ENCODE data around the gene BCAS1. TPM values are rescaled to one million over a fixed set of nuclear protein-coding genes. Genes with fewer than 3 reads are reported as not detected.

BCAS1 gene
- total RNA-seq, 2 experiments from 2014 or later: 0.07 to 0.17 TPM

DNA sequence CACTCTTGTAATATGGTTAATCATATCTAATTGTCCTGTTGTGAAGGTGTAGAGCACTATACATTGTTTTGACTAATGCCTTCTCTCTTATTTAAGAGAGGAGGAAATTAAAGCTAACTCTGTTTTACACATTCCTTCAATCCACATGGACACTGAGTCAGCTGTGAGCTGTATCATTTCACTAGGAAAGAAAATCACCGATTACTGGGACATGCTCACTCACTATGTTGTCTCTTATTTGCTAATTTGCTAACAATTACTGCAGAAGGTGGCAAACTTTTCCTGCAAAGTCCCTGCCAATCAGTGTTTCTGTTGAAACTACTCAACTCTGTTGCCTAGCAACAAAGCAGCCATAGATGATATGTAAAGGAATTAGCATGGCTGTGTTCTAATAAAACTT lies 98.2 kb downstream of the BCAS1 start:
- no peak for DNase-seq
- POLR2A ChIA-PET: no interaction called here

DNA sequence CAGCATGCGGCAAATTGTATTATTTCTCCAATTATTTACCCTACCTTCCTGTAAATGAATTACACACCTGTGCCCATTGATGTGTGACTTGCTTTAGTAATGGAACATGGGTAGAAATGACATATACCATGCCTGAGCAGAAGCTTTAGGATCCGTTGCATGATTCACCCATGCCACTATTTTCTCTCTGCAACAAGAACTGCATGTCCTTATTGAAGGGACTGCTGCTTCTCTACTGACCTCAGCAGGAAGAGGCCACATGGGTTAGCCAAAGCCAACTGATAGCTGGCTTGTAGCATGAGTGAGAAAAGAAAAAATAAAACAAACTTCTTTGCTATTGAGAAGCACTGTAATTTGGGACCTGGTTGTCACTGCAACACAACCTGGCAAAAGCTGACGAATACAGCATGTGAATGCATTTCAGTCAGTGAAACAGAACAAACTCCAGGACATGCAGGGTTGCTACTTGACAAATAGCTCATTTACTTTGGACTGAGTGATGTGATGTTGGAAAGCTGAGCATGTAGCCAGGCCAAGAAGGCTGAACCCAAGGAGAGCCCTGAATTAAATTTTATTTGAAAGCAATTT lies 99.2 kb downstream of the BCAS1 start:
- CTCF ChIA-PET: interaction anchor here (1.0 kb wide), 1 partner anchor 89 kb away, joined by 3 read pairs; no protein-coding TSS in a partner anchor

More for the DNA sequence above, 98.2 kb downstream of the BCAS1 start:
- no peaks in the 10 kb centered on the region for H3K4me1 Mint-ChIP-seq (ENCODE audit: low read depth)
- intact Hi-C loops (cut with micrococcal nuclease): no loop called here
- H3K27ac Mint-ChIP-seq: no peak overlapping the region
- CTCF ChIA-PET: interaction anchor here (0.5 kb wide), 1 partner anchor 90 kb away, joined by 4 read pairs; no protein-coding TSS in a partner anchor
- H3K27me3 Mint-ChIP-seq: no peaks in the 10 kb centered on the region
- H3K9me3 Mint-ChIP-seq: peaks cover 10% of the 10 kb centered on the region
- H3K4me3 Mint-ChIP-seq: no peak overlapping the region
- no peaks in the 10 kb centered on the region for H3K36me3 Mint-ChIP-seq

DNA sequence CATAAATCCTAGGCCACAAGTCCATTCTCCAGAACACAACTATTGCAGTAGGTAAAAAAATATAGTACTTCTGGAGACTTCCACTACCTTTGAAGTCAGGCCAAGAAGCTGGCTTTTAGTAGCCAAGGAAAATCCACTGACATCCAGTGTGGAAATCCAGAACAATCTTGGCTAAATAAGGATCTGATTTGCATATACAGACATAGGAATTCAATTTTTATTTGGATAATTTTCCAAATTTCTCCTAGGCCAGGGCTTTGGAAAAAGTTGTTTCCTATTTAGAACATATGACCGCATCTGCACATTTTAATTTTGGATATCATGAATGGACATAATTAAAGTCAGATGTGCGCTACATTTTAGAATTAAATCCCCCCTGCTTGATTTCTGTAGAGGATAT lies 100.2 kb downstream of the BCAS1 start:
- CTCF ChIA-PET: interaction anchor here (0.6 kb wide), 1 partner anchor 55 kb away, joined by 8 read pairs; no protein-coding TSS in a partner anchor
- H3K4me1 Mint-ChIP-seq (ENCODE audit: low read depth): no peaks in the 10 kb centered on the region
- DNase-seq: no peak

More for the DNA sequence above, 99.2 kb downstream of the BCAS1 start:
- Mint-ChIP-seq H3K27me3 (no peaks in the 10 kb centered on the region), H3K4me3 (no peak overlapping the region), H3K27ac (no peak overlapping the region), H3K9me3 (peaks cover 3% of the 10 kb centered on the region), H3K36me3 (no peaks in the 10 kb centered on the region), H3K4me1 (ENCODE audit: low read depth) (no peaks in the 10 kb centered on the region)
- intact Hi-C loops (cut with micrococcal nuclease): no loop called here
- POLR2A ChIA-PET: no interaction called here
- DNase-seq: no peak

DNA sequence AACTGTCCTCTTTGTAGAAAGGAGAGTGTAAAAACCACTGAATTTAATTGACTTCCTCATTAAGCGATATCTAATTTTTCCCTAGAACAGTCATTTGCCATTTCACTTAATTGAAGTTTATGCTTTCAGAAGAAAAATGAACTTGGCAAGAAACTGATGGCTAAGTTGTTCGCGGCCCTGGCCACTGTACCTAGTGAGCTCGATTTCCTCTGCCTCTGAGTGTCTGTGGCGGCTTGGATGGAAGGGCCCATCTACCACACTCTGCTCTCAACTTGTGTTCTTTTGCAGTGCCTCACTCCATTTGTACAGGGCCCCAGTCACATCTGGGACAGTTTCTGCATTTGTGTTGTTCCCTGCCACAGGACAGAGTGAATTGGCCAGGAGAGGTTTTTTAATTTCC lies 102.9 kb downstream of the BCAS1 start:
- no peak for DNase-seq
- Mint-ChIP-seq H3K4me1 (ENCODE audit: low read depth) (no peaks in the 10 kb centered on the region), H3K4me3 (no peak overlapping the region), H3K36me3 (no peaks in the 10 kb centered on the region), H3K27me3 (peaks cover 6% of the 10 kb centered on the region), H3K9me3 (no peaks in the 10 kb centered on the region), H3K27ac (no peak overlapping the region)
- CTCF ChIA-PET: interaction anchor here (0.6 kb wide), 1 partner anchor 990 kb away, joined by 3 read pairs; no protein-coding TSS in a partner anchor
- POLR2A ChIA-PET: no interaction called here
- intact Hi-C loops (cut with micrococcal nuclease): no loop called here

More for the DNA sequence above, 100.2 kb downstream of the BCAS1 start:
- H3K4me3 Mint-ChIP-seq: no peak overlapping the region
- H3K27ac Mint-ChIP-seq: no peak overlapping the region
- H3K9me3 Mint-ChIP-seq: peaks cover 3% of the 10 kb centered on the region
- H3K27me3 Mint-ChIP-seq: no peaks in the 10 kb centered on the region
- no peaks in the 10 kb centered on the region for H3K36me3 Mint-ChIP-seq
- intact Hi-C loops (cut with micrococcal nuclease): no loop called here
- POLR2A ChIA-PET: no interaction called here

DNA sequence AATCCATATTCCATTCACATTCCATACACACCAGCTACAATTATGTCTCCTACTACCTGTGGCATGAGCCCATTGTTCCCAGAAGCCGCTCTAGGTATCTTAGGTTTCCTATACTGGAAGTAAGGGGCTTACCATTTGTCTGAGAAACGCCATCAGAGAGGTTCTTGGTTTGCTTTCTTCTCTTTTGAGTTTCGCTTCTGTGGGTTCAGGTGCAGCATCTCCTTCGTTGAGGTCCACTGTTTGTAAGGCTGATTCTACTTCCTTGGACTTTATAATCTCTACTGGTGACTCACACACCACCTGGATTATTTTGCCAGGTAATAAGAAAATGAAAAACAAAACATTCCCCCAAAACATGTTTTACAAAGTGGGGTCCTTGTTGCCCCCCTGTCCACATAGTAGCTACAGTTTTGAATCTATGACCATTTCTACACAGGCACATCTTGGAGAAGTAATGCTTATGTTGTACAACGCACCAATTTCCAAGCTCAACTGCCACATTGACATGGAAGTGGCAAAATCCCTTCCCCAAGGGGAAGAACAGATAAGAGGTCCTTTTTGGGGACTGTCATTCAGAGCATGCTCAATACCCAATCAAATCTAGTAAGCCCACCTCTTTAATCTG lies 103.5 kb downstream of the BCAS1 start:
- Mint-ChIP-seq H3K36me3 (no peaks in the 10 kb centered on the region), H3K27ac (no peak overlapping the region), H3K27me3 (peaks cover 6% of the 10 kb centered on the region), H3K4me3 (no peak overlapping the region), H3K9me3 (no peaks in the 10 kb centered on the region), H3K4me1 (ENCODE audit: low read depth) (no peaks in the 10 kb centered on the region)
- intact Hi-C loops (cut with micrococcal nuclease): no loop called here
- POLR2A ChIA-PET: no interaction called here
- no peak for DNase-seq
- CTCF ChIA-PET: no interaction called here

DNA sequence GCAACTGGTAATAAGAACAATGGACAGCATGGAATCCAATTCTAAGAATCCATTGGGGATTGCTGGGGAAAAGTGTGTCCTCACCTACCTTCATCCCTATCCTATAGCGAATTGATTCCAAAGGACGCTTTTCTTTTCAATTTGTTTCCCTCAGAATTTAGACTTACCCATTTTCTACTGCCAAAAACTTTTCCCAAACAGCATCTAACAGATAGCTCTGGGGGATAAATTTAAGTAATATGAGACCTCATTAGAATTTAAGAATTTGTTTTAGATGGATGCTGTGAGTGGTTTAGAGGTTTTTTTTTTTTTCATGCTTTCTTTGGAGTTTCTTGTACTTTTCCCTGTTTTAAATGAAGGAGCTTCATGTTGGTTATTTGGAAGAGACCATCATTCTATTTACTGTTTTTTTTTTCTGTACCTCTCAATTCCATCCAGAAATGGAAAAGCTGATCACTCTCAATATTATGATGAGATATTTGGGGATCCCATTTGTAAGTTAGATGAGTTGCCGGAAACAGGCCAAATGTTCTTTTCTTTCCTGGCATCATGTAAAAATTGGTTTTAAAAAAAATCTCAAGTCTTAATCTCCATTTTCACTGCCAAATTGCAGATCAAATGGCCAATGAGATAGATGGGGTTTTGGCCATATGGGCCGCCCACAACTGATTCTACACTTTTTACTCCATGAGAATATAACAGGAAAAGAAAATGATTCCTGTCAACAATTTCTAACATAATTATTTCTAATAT lies 105.7 kb downstream of the BCAS1 start:
- no peak for DNase-seq
- ChIA-PET CTCF (no interaction called here), POLR2A (no interaction called here)
- Mint-ChIP-seq H3K4me1 (ENCODE audit: low read depth) (no peaks in the 10 kb centered on the region), H3K4me3 (no peak overlapping the region), H3K36me3 (no peaks in the 10 kb centered on the region), H3K9me3 (no peaks in the 10 kb centered on the region), H3K27ac (no peak overlapping the region), H3K27me3 (peaks cover 10% of the 10 kb centered on the region)
- intact Hi-C loops (cut with micrococcal nuclease): no loop called here

DNA sequence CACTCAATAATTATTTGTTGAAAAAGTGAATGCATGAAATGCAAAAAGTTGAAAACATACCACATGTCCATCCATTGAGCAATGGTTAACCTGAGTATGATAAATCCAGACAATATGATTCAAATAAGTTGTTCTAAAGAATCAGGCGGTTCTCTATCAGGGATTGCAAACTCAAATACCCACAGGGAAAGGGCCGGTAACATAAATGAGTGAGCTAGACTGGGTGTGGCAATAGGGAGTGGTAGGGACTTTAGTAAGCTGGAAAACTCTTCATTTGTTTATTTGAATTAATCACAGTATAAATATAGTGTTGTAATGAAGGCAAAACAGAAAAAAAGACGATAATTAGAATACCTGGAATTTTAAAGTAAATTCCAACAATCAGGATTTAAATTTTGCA lies 106.3 kb downstream of the BCAS1 start:
- Mint-ChIP-seq H3K27ac (no peak overlapping the region), H3K9me3 (no peaks in the 10 kb centered on the region), H3K27me3 (peaks cover 10% of the 10 kb centered on the region), H3K36me3 (no peaks in the 10 kb centered on the region), H3K4me1 (ENCODE audit: low read depth) (no peaks in the 10 kb centered on the region), H3K4me3 (no peak overlapping the region)
- DNase-seq: no peak
- ChIA-PET POLR2A (no interaction called here), CTCF (no interaction called here)
- intact Hi-C loops (cut with micrococcal nuclease): no loop called here

DNA sequence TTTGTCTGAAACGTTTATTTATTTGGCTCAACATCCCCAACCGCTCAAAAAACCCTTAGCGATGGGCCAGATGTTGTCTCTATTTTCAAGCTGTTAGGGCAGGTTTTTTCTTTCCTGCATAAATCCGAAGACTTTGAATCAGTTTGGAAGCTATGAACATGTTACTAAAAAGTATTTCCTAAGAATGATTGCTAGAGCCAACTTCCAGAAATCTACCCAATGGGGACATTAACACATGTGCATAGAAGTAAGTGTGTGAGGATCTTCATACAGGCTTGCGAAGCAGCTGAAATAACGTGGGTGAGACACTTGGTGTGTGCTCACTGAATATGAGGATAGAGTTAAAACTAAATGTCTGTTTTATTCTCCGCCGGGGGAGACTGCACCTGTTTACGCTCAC lies 106.8 kb downstream of the BCAS1 start:
- POLR2A ChIA-PET: no interaction called here
- no peak for DNase-seq
- intact Hi-C loops (cut with micrococcal nuclease): no loop called here
- Mint-ChIP-seq H3K36me3 (no peaks in the 10 kb centered on the region), H3K4me1 (ENCODE audit: low read depth) (no peaks in the 10 kb centered on the region), H3K27ac (no peak overlapping the region), H3K9me3 (no peaks in the 10 kb centered on the region), H3K4me3 (no peak overlapping the region), H3K27me3 (peaks cover 10% of the 10 kb centered on the region)
- CTCF ChIA-PET: no interaction called here

DNA sequence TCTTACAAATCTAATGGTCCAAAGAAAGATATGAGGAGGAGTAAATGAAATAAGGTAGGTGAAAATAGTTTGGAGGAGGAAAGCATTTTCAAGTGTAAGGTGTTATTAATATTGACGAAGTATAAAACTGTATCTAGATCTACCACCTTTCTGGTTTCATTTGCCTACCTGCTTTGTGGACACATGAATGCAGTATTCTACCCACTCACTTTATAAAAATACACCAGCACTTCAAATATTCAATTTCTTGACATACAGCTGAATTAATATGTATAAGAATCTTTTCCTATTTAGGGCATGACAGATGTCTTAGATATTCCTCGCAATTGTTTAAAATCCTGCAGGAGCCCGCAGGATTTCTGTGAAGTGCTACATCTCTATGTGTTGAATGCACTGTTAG lies 108.0 kb downstream of the BCAS1 start:
- POLR2A ChIA-PET: no interaction called here
- CTCF ChIA-PET: no interaction called here

DNA sequence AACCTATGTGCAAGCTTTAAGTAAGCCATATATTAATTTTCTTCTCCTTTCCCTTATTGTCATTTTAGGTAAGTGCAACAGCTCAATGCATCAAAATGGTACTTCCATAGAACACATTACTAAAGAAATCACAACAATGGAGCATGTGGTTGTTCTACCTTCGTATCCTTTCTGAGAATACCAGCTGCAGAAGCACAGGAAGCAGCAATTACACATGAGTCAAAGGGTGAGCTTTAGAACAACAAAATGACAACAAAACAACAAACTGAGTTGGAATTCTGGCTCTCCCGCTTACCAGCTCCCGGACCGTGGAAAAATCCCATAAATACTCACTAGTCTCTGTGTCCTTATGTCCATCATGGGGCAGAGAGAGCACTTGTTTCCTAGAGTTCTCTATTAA lies 108.9 kb downstream of the BCAS1 start:
- Mint-ChIP-seq H3K27ac (no peak overlapping the region), H3K27me3 (peaks cover 10% of the 10 kb centered on the region), H3K4me1 (ENCODE audit: low read depth) (no peaks in the 10 kb centered on the region), H3K9me3 (no peaks in the 10 kb centered on the region), H3K36me3 (no peaks in the 10 kb centered on the region), H3K4me3 (no peak overlapping the region)
- intact Hi-C loops (cut with micrococcal nuclease): no loop called here
- DNase-seq: no peak
- POLR2A ChIA-PET: no interaction called here
- CTCF ChIA-PET: interaction anchor here (1.3 kb wide), 1 partner anchor 10 kb away, joined by 3 read pairs; no protein-coding TSS in a partner anchor

More for the DNA sequence above, 108.0 kb downstream of the BCAS1 start:
- Mint-ChIP-seq H3K36me3 (no peaks in the 10 kb centered on the region), H3K9me3 (no peaks in the 10 kb centered on the region), H3K4me3 (no peak overlapping the region), H3K27me3 (peaks cover 10% of the 10 kb centered on the region), H3K27ac (no peak overlapping the region), H3K4me1 (ENCODE audit: low read depth) (no peaks in the 10 kb centered on the region)
- no peak for DNase-seq
- intact Hi-C loops (cut with micrococcal nuclease): no loop called here

DNA sequence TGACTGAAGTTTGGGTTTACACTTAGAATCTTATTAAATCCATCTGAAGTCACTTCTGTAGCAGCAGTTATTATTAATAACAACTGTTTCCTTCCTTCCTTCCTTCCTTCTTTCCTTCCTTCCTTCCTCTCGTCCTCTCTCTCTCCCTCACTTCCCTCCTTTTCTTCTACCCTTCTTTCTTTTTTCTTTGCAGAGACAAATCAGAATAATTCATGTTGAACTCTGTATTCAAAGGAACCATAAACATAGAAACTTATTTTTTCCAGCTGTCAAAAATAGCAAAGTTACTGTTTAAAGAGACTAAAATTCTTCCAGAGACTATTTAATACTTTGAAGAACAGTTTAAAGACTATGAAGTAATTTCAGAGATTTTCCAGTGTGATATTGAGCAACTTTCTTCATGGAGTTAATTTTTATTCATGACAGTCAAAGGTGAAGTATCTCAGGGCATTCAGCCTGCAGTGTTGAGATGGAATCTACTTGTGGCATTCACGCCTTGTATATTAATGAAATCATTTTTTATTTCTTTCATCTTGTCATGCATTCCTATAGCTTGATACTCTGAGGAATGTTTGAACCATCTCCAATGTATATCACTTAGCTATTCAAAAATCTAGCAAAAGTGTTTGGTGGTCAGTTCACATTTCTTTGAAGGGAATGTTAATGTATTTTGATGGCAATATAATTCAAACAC lies 109.7 kb downstream of the BCAS1 start:
- CTCF ChIA-PET: interaction anchor here (0.6 to 1.3 kb wide), 3 partner anchors 9 to 1718 kb away, joined by 3 read pairs; no protein-coding TSS in a partner anchor
- intact Hi-C loops (cut with micrococcal nuclease): no loop called here

DNA sequence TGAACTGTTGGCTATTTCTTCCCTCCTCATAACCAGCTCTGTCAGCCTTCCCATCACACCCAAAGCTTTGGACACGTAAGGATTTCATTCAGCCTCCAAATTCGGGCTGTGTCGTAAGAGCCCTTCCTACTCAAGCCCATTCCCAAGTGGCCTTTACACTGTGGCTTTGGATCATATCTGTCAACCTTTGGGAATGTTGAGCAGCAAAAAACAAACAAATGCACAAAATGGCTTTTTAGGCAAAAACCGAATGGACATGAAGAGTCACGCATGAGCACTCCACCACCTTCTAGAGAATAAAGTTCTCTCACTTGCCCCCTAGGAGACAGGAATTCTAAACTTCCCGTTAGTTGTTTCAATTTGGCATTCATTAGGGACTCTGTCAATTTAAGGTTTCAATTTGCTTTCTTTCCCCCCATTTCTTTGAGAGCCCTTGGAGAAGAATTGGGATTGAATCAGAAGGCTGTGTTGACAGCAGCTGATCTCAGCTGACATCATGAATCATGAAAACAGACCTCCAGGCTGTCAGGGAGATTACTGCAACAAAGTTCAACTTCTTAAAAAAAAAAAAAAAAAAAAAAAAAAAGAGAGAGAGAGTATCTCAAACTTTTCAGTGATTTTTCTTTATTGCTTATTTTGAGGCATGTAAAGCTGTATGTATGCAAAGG lies 110.3 kb downstream of the BCAS1 start:
- Mint-ChIP-seq H3K36me3 (no peaks in the 10 kb centered on the region), H3K4me1 (ENCODE audit: low read depth) (no peaks in the 10 kb centered on the region), H3K4me3 (no peak overlapping the region), H3K9me3 (peaks cover 4% of the 10 kb centered on the region), H3K27me3 (peaks cover 10% of the 10 kb centered on the region), H3K27ac (no peak overlapping the region)
- DNase-seq: no peak
- CTCF ChIA-PET: interaction anchor here (0.6 to 1.1 kb wide), 2 partner anchors 102 to 1717 kb away, joined by 3 read pairs; no protein-coding TSS in a partner anchor
- intact Hi-C loops (cut with micrococcal nuclease): no loop called here
- POLR2A ChIA-PET: no interaction called here

More for the DNA sequence above, 109.7 kb downstream of the BCAS1 start:
- H3K4me1 Mint-ChIP-seq (ENCODE audit: low read depth): no peaks in the 10 kb centered on the region
- peaks cover 10% of the 10 kb centered on the region for H3K27me3 Mint-ChIP-seq
- POLR2A ChIA-PET: no interaction called here
- no peak overlapping the region for H3K4me3 Mint-ChIP-seq
- peaks cover 4% of the 10 kb centered on the region for H3K9me3 Mint-ChIP-seq
- no peaks in the 10 kb centered on the region for H3K36me3 Mint-ChIP-seq
- H3K27ac Mint-ChIP-seq: no peak overlapping the region
- no peak for DNase-seq
